Right kidney (tissue), 1 donor: ENCODE results near the gene TOMM40.
"Not testable (repeated sequence)": the region's sequence is repeated elsewhere in the genome, so short reads cannot be mapped to it uniquely, and the experiment has no call there.

Experiments used
- DNase-seq: peaks from one replicate; pipeline ENCODE4 v3.0.0-alpha.2; 2016

The TOMM40 gene

GRCh38 chr19:44867578-44867977 is 23.5 kb upstream of the TOMM40 start:
- DNase-seq: no peak

- DNase-seq: no peak
Measured at GRCh38 chr19:44869733-44870470, 21.2 kb upstream of the TOMM40 start.

GRCh38 chr19:44871809-44872208 is 19.2 kb upstream of the TOMM40 start:
- DNase-seq: no peak

DNA sequence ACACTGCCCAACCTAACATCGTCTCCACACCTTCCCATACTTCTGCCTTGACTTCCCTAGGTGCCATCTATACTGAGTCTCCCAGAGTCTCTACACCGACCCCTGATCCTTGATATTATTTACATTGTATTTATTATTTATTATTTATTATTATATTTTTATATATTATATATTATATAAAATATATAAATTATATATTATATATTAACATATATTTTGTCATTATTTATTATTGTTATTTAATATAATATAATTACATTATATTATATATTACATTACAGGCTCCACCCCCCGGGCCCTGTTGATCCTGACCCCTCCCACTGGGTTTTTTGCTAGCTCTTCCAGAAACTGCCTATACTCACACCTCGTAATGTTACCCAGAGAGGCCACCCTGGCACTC is 18.4 kb upstream of the TOMM40 start:
- no peak for DNase-seq

- no peak for DNase-seq
Measured at GRCh38 chr19:44874317-44874716, 16.7 kb upstream of the TOMM40 start.

GRCh38 chr19:44875666-44876451 is 15.2 kb upstream of the TOMM40 start:
- DNase-seq: no peak

DNA sequence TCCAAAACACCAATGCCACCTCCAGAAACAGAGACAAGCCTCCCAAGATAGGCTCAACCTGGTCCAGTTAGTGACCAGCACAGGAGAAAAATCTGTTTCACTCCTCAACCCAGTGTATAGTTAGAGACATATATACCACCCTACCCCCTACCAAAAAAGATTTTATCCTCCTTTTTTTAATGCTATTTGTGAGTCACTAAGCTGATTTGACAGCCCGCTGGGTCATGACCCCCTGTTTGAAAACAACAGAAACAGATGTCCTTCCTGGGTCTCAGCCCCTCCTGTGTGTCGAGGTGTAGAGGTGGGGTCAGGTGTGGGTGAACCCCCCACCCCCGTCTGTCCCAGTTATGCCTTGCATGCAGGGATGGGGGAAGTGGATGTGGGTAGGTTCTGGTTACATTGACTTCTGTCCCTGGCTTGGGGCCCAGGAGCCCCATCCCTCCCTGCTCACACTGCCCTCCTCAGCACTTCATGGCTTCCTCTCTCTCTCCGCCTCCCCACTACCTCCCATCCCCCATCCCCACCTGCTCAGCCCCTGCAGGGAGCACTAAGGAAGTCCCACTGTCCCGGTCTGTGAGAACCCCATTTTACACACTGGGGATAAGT is 14.0 kb upstream of the TOMM40 start:
- DNase-seq: no peak

GRCh38 chr19:44878120-44878865 is 12.8 kb upstream of the TOMM40 start:
- DNase-seq: no peak

- peak; percentile 35 for DNase-seq
Measured at GRCh38 chr19:44879309-44880065, 11.6 kb upstream of the TOMM40 start.

DNA sequence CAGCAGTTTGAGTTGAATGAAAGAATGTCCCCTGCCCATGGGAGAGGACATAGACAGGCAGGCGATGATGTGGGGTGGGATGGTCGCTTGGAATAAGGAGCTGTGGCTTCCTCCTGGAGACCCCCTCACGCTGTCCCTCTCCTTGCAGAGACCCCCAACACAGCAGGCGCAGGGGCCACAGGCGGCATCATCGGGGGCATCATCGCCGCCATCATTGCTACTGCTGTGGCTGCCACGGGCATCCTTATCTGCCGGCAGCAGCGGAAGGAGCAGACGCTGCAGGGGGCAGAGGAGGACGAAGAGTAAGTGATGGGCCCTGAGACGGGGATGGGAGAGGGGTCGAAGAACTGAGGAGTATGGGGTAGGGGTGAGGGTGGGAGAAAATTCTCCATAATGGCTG is 9.0 kb upstream of the TOMM40 start:
- DNase-seq: no peak

DNA sequence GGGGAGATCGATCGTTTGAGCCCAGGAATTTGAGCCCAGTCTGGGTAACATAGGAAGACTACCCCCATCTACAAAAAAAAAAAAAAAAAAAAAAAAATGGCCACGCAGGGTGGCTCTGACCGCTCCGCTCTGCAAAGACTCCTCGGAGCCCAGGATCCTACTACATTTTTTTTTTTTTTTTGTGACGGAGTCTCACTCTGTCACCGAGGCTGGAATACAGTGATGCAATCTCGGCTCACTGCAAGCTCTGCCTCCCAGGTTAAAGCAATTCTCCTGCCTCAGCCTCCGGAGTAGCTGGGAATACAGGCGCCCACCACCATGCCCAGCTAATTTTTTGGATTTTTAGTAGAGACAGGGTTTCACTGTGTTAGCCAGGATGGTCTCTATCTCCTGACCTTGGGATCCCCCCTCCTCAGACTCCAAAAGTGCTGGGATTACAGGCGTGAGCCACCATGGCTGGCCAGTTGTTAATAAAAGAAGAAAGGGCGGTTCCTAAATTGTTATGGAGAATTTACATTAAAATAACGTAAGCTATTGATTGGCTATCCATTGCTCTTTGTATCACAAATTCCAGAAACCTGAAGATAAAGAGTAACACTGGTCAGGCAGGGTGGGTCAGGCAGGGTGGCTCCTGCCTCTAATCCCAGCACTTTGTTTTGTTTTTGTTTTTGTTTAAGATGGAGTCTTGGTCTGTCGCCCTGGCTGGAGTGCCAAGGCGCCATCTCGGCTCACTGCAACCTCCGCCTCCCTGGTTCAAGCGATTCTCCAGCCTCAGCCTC is 8.2 kb upstream of the TOMM40 start:
- not testable (repeated sequence) for DNase-seq

DNA sequence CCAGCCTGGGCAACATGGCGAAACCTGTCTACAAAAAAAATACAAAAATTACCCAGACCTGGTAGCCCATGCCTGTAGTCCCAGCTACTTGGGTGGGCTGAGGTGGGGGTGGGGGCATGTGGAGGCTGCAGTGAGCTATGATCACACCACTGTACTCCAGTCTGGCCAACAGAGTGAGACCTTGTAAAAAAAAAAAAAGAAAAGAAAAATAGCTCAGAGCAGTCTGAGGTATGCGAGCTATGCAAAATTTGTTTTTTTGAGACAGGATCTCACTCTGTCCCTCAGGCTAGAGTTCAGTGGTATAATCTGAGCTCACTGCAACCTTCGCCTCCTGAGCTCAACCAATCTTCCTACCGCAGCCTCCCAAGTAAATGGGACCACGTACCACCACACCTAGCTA is 7.1 kb upstream of the TOMM40 start:
- no peak for DNase-seq

DNA sequence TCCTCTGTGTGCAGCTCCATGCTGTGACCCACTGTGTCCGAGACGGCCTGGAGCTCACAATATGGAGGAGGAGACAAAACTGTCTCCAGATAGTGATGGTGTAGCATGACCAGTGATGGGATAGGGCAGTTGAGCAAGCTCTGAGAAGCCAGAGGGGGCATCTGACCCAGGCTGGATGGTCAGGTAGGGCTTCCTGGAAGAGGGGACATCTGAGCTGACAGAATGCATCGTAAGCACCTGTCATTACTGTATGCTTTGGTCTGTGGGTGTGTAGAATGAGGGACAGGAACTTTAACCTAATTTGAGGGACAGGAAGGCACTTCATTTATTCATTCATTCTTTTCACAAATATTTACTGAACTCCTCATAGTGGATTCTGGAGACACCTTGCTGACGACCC is 6.5 kb upstream of the TOMM40 start:
- no peak for DNase-seq

GRCh38 chr19:44886141-44886540 is 4.9 kb upstream of the TOMM40 start:
- DNase-seq: no peak

DNA sequence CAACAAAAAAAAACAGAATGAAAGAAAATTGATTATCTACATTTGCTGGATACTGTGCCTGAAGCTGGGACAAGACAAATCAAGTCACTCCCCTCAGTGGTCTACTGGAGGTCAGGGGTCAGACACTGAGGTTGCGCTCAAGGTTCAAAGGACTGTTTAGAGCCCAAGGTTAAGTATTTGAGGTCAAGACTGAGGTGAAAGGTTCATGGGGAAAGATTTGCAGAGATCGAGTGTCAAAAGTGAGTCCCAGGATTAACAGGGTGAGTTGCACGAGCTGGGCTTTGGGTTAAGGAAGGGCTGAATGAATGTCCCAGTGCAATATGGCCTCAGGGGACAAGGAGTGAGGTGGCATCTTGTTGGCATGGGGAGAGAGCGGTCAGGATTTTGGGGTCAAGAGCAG is 3.4 kb upstream of the TOMM40 start:
- DNase-seq: no peak

GRCh38 chr19:44888335-44888734 is 2.7 kb upstream of the TOMM40 start:
- not testable (repeated sequence) for DNase-seq

- DNase-seq: no peak
Measured at GRCh38 chr19:44889830-44890365, 1.2 kb upstream of the TOMM40 start.

DNA sequence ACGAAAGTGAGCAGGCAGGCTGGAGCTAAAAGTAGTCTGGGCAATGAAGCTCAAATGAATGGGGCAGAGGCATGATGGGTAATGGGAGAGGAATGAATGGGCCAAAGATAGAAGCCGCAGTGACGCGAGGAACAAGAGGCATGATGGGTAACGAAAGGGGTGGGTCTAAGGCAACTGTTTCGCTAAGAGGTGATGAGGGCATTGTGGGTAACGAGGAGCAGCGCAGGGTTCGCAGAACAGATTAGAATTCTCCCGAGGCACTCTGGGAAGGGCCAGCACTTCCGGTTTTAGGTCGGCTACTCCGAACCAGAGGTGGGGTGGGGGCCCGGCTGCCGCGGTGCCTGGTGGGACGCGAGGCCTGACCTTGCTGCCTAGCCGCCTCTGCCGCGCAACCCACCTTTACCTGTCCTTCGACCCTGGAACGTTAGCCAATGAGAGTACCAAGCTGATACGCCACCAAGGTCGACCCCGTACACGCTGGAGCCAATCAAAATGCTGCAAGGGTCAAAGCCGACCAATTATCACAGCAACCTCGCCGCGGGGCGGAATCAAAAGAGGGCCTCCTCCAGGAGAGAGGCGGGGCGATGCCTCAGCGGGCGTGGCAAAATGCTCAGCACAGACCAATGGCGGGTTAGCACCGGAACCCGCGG is 563 bp upstream of the TOMM40 start:
- peak; percentile 99 for DNase-seq

DNA sequence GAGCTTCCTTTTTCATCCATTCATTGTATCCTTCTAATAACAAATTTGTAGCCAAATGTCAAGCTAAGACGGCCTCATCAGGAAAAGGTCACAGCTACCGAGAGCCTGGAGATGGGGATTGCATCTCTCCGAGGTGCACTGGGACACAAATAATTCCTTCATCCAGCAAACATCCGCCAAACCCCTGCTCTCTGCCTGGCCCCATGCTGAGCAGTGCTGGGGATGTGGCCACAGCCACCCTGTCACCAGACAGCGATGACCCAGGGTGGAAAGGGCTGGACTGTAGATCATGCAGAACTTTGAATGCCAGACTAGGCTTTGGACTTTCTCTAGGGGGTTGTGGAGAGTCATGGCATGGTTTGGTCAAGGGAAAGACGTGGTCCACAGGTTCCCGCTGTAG is 1.9 kb downstream of the TOMM40 start:
- no peak for DNase-seq

DNA sequence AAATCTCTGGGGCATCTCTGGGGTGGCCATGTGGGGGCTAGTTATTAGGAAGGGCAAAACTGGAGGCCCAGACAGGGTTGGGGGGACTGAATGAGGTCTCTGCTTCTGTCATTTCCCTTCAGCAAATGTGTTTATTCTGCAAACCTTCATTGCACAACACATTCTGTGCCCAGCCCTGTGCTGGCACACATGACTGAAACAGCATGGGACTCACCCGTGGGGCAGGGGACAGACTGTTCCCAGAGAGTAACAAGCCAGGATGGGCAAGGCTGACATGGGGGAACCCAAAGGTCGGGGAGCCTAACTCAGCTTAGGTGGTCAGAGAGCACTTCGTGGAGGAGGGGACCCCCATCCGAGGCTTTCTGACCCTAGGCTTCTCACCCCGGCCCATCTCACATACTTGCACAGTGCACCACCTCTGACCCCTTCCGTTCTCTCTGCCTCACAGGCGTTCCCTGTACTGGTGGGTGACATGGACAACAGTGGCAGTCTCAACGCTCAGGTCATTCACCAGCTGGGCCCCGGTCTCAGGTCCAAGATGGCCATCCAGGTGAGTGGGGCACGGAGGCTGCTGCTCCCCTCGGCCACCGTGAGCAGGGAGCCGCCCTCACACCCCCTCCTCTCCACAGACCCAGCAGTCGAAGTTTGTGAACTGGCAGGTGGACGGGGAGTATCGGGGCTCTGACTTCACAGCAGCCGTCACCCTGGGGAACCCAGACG is 2.4 kb downstream of the TOMM40 start:
- DNase-seq: no peak
